GM12878 (cell line): ENCODE results near the gene CADPS.

Experiments
- ETV6 ChIP-seq, 2 experiments: fragments of 450-650 bp in 1 of 2; IDR thresholded peaks in 1 of 2; conservative IDR thresholded peaks in 1 of 2; 2 replicates each; pipeline ENCODE4 v1.6.1; 2014; ENCODE audit warnings: antibody characterized with exemption in 1 of 2, borderline replicate concordance in 1 of 2, low read depth in 1 of 2, mild to moderate bottlenecking in 1 of 2, moderate library complexity in 1 of 2
- HDAC6 ChIP-seq: fragments of 200-600 bp; sonication (generic); IDR thresholded peaks from one replicate; pipeline ENCODE4 v1.8.0; 2017; ENCODE audit warnings: antibody characterized with exemption; ENCODE audit not compliant: unreplicated experiment
- NR2F1 ChIP-seq: fragments of 450-650 bp; conservative IDR thresholded peaks from 2 replicates; pipeline ENCODE4 v1.6.1; 2017; ENCODE audit warnings: mild to moderate bottlenecking
- POLR2A ChIP-seq: IDR thresholded peaks from 2 replicates; pipeline ENCODE4 v1.6.1; 2011; ENCODE audit warnings: low read depth, mild to moderate bottlenecking, low read length
- RAD51 ChIP-seq: fragments of 450-650 bp; IDR thresholded peaks from 2 replicates; pipeline ENCODE4 v1.6.1; 2016; ENCODE audit warnings: moderate library complexity, mild to moderate bottlenecking, inconsistent platforms
- RCOR1 ChIP-seq: conservative IDR thresholded peaks from 2 replicates; pipeline ENCODE4 v1.6.1; 2012; ENCODE audit warnings: low read depth, low read length, improper control_type of control experiment
- SP1 ChIP-seq: IDR thresholded peaks from one replicate; pipeline ENCODE4 v1.6.1; 2011; ENCODE audit warnings: low read depth, low read length
- TF ChIP-seq, protein P1 (sequence below), 3 experiments: IDR thresholded peaks in 2 of 3; conservative IDR thresholded peaks in 1 of 3; 2 replicates each; pipeline ENCODE4 v1.5.1; 2011; ENCODE audit warnings: low read depth in 3 of 3, low read length in 3 of 3, mild to moderate bottlenecking in 3 of 3, control low read depth in 2 of 3, moderate library complexity in 2 of 3, inconsistent platforms in 1 of 3, mixed read lengths in 1 of 3; ENCODE audit not compliant: control insufficient read depth in 2 of 3, insufficient read depth in 1 of 3; ENCODE audit errors: extremely low read depth in 1 of 3
- TF ChIP-seq, protein P2 (sequence below): IDR thresholded peaks from 2 replicates; pipeline ENCODE4 v1.6.1; 2012; ENCODE audit warnings: mild to moderate bottlenecking, low read depth, low read length
- TF ChIP-seq, protein P3 (sequence below): IDR thresholded peaks from 2 replicates; pipeline ENCODE4 v1.6.1; 2011; ENCODE audit warnings: mild to moderate bottlenecking, low read depth, low read length, moderate library complexity; ENCODE audit not compliant: insufficient replicate concordance
- TF ChIP-seq, protein P4 (sequence below): fragments of 450-650 bp; IDR thresholded peaks from 2 replicates; pipeline ENCODE4 v1.6.1; 2016; ENCODE audit warnings: mild to moderate bottlenecking

DNA sequence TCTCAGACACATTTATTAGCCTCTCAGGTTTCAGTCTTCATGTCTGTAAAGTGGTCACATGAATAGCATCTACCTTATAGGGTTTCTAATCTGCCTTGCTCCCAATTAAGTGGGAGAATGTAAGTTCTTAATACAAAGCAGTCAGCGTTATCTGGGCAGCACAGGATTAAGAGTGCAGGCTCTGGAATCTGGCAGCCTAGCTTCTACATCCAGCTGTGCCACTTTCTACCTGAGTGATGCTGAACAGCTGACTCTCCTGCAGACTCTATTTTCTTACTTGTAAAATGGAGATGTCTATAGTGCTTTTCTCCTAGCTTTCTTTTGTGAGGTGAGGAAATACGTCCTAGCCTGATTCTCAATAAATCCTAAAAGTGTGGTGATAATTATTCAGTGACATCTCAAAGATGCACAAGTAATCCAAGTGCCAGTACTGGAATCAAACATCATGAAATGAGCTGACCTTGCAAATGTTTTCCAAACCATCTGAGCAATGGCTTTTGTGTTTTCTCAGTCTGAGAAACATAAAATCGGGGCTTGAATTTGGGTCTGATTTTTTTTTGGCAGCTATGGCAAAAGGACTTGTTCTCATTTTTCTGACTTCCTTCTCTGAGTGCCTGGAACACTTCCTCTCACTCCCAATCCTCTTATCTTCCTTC lies 269.7 kb downstream of the CADPS start:
- TF ChIP-seq, protein P1, sequence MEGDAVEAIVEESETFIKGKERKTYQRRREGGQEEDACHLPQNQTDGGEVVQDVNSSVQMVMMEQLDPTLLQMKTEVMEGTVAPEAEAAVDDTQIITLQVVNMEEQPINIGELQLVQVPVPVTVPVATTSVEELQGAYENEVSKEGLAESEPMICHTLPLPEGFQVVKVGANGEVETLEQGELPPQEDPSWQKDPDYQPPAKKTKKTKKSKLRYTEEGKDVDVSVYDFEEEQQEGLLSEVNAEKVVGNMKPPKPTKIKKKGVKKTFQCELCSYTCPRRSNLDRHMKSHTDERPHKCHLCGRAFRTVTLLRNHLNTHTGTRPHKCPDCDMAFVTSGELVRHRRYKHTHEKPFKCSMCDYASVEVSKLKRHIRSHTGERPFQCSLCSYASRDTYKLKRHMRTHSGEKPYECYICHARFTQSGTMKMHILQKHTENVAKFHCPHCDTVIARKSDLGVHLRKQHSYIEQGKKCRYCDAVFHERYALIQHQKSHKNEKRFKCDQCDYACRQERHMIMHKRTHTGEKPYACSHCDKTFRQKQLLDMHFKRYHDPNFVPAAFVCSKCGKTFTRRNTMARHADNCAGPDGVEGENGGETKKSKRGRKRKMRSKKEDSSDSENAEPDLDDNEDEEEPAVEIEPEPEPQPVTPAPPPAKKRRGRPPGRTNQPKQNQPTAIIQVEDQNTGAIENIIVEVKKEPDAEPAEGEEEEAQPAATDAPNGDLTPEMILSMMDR (IDR thresholded peaks at IDR 0.05 in 2 of 3, conservative IDR thresholded peaks at IDR 0.05 in 1 of 3; ENCODE audit: control insufficient read depth in 2 of 3, extremely low read depth in 1 of 3, insufficient read depth in 1 of 3, low read depth in 3 of 3, low read length in 3 of 3): no peak
- TF ChIP-seq ETV6 (conservative IDR thresholded peaks at IDR 0.05 in 1 of 2, IDR thresholded peaks at IDR 0.05 in 1 of 2; ENCODE audit: borderline replicate concordance in 1 of 2, low read depth in 1 of 2) (no peak), RAD51 (no peak), SP1 (no peak), RCOR1 (no peak), POLR2A (no peak), NR2F1 (no peak), HDAC6 (no peak)
- TF ChIP-seq, protein P2, sequence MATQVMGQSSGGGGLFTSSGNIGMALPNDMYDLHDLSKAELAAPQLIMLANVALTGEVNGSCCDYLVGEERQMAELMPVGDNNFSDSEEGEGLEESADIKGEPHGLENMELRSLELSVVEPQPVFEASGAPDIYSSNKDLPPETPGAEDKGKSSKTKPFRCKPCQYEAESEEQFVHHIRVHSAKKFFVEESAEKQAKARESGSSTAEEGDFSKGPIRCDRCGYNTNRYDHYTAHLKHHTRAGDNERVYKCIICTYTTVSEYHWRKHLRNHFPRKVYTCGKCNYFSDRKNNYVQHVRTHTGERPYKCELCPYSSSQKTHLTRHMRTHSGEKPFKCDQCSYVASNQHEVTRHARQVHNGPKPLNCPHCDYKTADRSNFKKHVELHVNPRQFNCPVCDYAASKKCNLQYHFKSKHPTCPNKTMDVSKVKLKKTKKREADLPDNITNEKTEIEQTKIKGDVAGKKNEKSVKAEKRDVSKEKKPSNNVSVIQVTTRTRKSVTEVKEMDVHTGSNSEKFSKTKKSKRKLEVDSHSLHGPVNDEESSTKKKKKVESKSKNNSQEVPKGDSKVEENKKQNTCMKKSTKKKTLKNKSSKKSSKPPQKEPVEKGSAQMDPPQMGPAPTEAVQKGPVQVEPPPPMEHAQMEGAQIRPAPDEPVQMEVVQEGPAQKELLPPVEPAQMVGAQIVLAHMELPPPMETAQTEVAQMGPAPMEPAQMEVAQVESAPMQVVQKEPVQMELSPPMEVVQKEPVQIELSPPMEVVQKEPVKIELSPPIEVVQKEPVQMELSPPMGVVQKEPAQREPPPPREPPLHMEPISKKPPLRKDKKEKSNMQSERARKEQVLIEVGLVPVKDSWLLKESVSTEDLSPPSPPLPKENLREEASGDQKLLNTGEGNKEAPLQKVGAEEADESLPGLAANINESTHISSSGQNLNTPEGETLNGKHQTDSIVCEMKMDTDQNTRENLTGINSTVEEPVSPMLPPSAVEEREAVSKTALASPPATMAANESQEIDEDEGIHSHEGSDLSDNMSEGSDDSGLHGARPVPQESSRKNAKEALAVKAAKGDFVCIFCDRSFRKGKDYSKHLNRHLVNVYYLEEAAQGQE: no peak
- TF ChIP-seq, protein P3, sequence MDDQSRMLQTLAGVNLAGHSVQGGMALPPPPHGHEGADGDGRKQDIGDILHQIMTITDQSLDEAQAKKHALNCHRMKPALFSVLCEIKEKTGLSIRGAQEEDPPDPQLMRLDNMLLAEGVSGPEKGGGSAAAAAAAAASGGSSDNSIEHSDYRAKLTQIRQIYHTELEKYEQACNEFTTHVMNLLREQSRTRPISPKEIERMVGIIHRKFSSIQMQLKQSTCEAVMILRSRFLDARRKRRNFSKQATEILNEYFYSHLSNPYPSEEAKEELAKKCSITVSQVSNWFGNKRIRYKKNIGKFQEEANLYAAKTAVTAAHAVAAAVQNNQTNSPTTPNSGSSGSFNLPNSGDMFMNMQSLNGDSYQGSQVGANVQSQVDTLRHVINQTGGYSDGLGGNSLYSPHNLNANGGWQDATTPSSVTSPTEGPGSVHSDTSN: no peak
- TF ChIP-seq, protein P4, sequence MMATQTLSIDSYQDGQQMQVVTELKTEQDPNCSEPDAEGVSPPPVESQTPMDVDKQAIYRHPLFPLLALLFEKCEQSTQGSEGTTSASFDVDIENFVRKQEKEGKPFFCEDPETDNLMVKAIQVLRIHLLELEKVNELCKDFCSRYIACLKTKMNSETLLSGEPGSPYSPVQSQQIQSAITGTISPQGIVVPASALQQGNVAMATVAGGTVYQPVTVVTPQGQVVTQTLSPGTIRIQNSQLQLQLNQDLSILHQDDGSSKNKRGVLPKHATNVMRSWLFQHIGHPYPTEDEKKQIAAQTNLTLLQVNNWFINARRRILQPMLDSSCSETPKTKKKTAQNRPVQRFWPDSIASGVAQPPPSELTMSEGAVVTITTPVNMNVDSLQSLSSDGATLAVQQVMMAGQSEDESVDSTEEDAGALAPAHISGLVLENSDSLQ: no peak
